ENCODE data around the gene COL19A1.

The COL19A1 gene

GRCh38 chr6:70184723-70185122 is 318.4 kb downstream of the COL19A1 start:
- no peaks in the 10 kb centered on the region for H3K36me3 ChIP-seq (ENCODE audit: insufficient read depth, low read depth, low read length)
- no peak overlapping the region for H3K27ac ChIP-seq (ENCODE audit: low read length)
- no peaks in the 10 kb centered on the region for H3K27me3 ChIP-seq (ENCODE audit: insufficient read depth, low read length)
- no peaks in the 10 kb centered on the region for H3K4me1 ChIP-seq (ENCODE audit: insufficient read depth, low read length)
- no peak overlapping the region for H3K4me3 ChIP-seq (ENCODE audit: low read length)
- no peak overlapping the region for H3K9ac ChIP-seq (ENCODE audit: low read depth, low read length)
- H3K9me3 ChIP-seq (ENCODE audit: insufficient read depth, low read depth, low read length): no peaks in the 10 kb centered on the region

GRCh38 chr6:70186461-70186860 is 320.1 kb downstream of the COL19A1 start:
- no peaks in the 10 kb centered on the region for H3K4me1 ChIP-seq (ENCODE audit: insufficient read depth, low read length)
- H3K27me3 ChIP-seq (ENCODE audit: insufficient read depth, low read length): no peaks in the 10 kb centered on the region
- no peak overlapping the region for H3K4me3 ChIP-seq (ENCODE audit: low read length)
- no peaks in the 10 kb centered on the region for H3K9me3 ChIP-seq (ENCODE audit: insufficient read depth, low read depth, low read length)
- no peaks in the 10 kb centered on the region for H3K36me3 ChIP-seq (ENCODE audit: insufficient read depth, low read depth, low read length)
- no peak overlapping the region for H3K9ac ChIP-seq (ENCODE audit: low read depth, low read length)
- H3K27ac ChIP-seq (ENCODE audit: low read length): no peak overlapping the region

GRCh38 chr6:70188202-70188601 is 321.8 kb downstream of the COL19A1 start:
- H3K9me3 ChIP-seq (ENCODE audit: insufficient read depth, low read depth, low read length): no peaks in the 10 kb centered on the region
- no peak overlapping the region for H3K27ac ChIP-seq (ENCODE audit: low read length)
- H3K9ac ChIP-seq (ENCODE audit: low read depth, low read length): no peak overlapping the region
- no peaks in the 10 kb centered on the region for H3K36me3 ChIP-seq (ENCODE audit: insufficient read depth, low read depth, low read length)
- no peaks in the 10 kb centered on the region for H3K27me3 ChIP-seq (ENCODE audit: insufficient read depth, low read length)
- H3K4me1 ChIP-seq (ENCODE audit: insufficient read depth, low read length): no peaks in the 10 kb centered on the region
- no peak overlapping the region for H3K4me3 ChIP-seq (ENCODE audit: low read length)

- Histone ChIP-seq H3K4me3 (ENCODE audit: low read length) (no peak overlapping the region), H3K9ac (ENCODE audit: low read depth, low read length) (no peak overlapping the region), H3K9me3 (ENCODE audit: insufficient read depth, low read depth, low read length) (no peaks in the 10 kb centered on the region), H3K27me3 (ENCODE audit: insufficient read depth, low read length) (no peaks in the 10 kb centered on the region), H3K36me3 (ENCODE audit: insufficient read depth, low read depth, low read length) (no peaks in the 10 kb centered on the region), H3K4me1 (ENCODE audit: insufficient read depth, low read length) (no peaks in the 10 kb centered on the region), H3K27ac (ENCODE audit: low read length) (no peak overlapping the region)
Observed at GRCh38 chr6:70194421-70194820, 328.1 kb downstream of the COL19A1 start.

GRCh38 chr6:70196531-70196930 is 330.2 kb downstream of the COL19A1 start:
- no peak overlapping the region for H3K4me3 ChIP-seq (ENCODE audit: low read length)
- no peak overlapping the region for H3K27ac ChIP-seq (ENCODE audit: low read length)
- H3K36me3 ChIP-seq (ENCODE audit: insufficient read depth, low read depth, low read length): no peaks in the 10 kb centered on the region

GRCh38 chr6:70198785-70199184 is 332.4 kb downstream of the COL19A1 start:
- Histone ChIP-seq H3K9ac (ENCODE audit: low read depth, low read length) (no peak overlapping the region), H3K4me3 (ENCODE audit: low read length) (no peak overlapping the region), H3K36me3 (ENCODE audit: insufficient read depth, low read depth, low read length) (no peaks in the 10 kb centered on the region), H3K27me3 (ENCODE audit: insufficient read depth, low read length) (no peaks in the 10 kb centered on the region), H3K4me1 (ENCODE audit: insufficient read depth, low read length) (peaks cover 7% of the 10 kb centered on the region; the same call in 1 of the 2 replicates), H3K27ac (ENCODE audit: low read length) (no peak overlapping the region), H3K9me3 (ENCODE audit: insufficient read depth, low read depth, low read length) (no peaks in the 10 kb centered on the region)

More at GRCh38 chr6:70196531-70196930, 330.2 kb downstream of the COL19A1 start:
- Histone ChIP-seq H3K9me3 (ENCODE audit: insufficient read depth, low read depth, low read length) (no peaks in the 10 kb centered on the region), H3K27me3 (ENCODE audit: insufficient read depth, low read length) (no peaks in the 10 kb centered on the region), H3K9ac (ENCODE audit: low read depth, low read length) (no peak overlapping the region), H3K4me1 (ENCODE audit: insufficient read depth, low read length) (no peaks in the 10 kb centered on the region)

GRCh38 chr6:70208235-70208790 is 342.0 kb downstream of the COL19A1 start:
- Histone ChIP-seq H3K36me3 (ENCODE audit: insufficient read depth, low read depth, low read length) (no peaks in the 10 kb centered on the region), H3K9me3 (ENCODE audit: insufficient read depth, low read depth, low read length) (no peaks in the 10 kb centered on the region), H3K4me1 (ENCODE audit: insufficient read depth, low read length) (no peaks in the 10 kb centered on the region), H3K27ac (ENCODE audit: low read length) (no peak overlapping the region), H3K27me3 (ENCODE audit: insufficient read depth, low read length) (no peaks in the 10 kb centered on the region), H3K9ac (ENCODE audit: low read depth, low read length) (no peak overlapping the region), H3K4me3 (ENCODE audit: low read length) (no peak overlapping the region)

GRCh38 chr6:70210462-70210861 is 344.1 kb downstream of the COL19A1 start:
- no peak overlapping the region for H3K27ac ChIP-seq (ENCODE audit: low read length)
- H3K9ac ChIP-seq (ENCODE audit: low read depth, low read length): no peak overlapping the region
- H3K27me3 ChIP-seq (ENCODE audit: insufficient read depth, low read length): no peaks in the 10 kb centered on the region
- no peaks in the 10 kb centered on the region for H3K9me3 ChIP-seq (ENCODE audit: insufficient read depth, low read depth, low read length)
- no peak overlapping the region for H3K4me3 ChIP-seq (ENCODE audit: low read length)
- no peaks in the 10 kb centered on the region for H3K36me3 ChIP-seq (ENCODE audit: insufficient read depth, low read depth, low read length)
- no peaks in the 10 kb centered on the region for H3K4me1 ChIP-seq (ENCODE audit: insufficient read depth, low read length)

- H3K27me3 ChIP-seq (ENCODE audit: insufficient read depth, low read length): no peaks in the 10 kb centered on the region
- H3K9me3 ChIP-seq (ENCODE audit: insufficient read depth, low read depth, low read length): no peaks in the 10 kb centered on the region
- H3K4me3 ChIP-seq (ENCODE audit: low read length): no peak overlapping the region
- no peak overlapping the region for H3K27ac ChIP-seq (ENCODE audit: low read length)
- H3K36me3 ChIP-seq (ENCODE audit: insufficient read depth, low read depth, low read length): no peaks in the 10 kb centered on the region
- H3K9ac ChIP-seq (ENCODE audit: low read depth, low read length): no peak overlapping the region
- no peaks in the 10 kb centered on the region for H3K4me1 ChIP-seq (ENCODE audit: insufficient read depth, low read length)
Observed at GRCh38 chr6:70215460-70216108, 349.2 kb downstream of the COL19A1 start.

GRCh38 chr6:70216767-70217166 is 350.4 kb downstream of the COL19A1 start:
- no peak overlapping the region for H3K4me3 ChIP-seq (ENCODE audit: low read length)
- H3K9me3 ChIP-seq (ENCODE audit: insufficient read depth, low read depth, low read length): no peaks in the 10 kb centered on the region
- H3K27me3 ChIP-seq (ENCODE audit: insufficient read depth, low read length): no peaks in the 10 kb centered on the region
- no peak overlapping the region for H3K27ac ChIP-seq (ENCODE audit: low read length)
- no peak overlapping the region for H3K9ac ChIP-seq (ENCODE audit: low read depth, low read length)
- H3K4me1 ChIP-seq (ENCODE audit: insufficient read depth, low read length): no peaks in the 10 kb centered on the region
- no peaks in the 10 kb centered on the region for H3K36me3 ChIP-seq (ENCODE audit: insufficient read depth, low read depth, low read length)

GRCh38 chr6:70219943-70220613 is 353.7 kb downstream of the COL19A1 start:
- Histone ChIP-seq H3K27ac (ENCODE audit: low read length) (no peak overlapping the region), H3K27me3 (ENCODE audit: insufficient read depth, low read length) (no peaks in the 10 kb centered on the region), H3K36me3 (ENCODE audit: insufficient read depth, low read depth, low read length) (no peaks in the 10 kb centered on the region; the same call in 1 of the 2 replicates), H3K9ac (ENCODE audit: low read depth, low read length) (no peak overlapping the region), H3K4me1 (ENCODE audit: insufficient read depth, low read length) (no peaks in the 10 kb centered on the region), H3K4me3 (ENCODE audit: low read length) (no peak overlapping the region), H3K9me3 (ENCODE audit: insufficient read depth, low read depth, low read length) (no peaks in the 10 kb centered on the region)
